ENCODE measurements around the gene RNF39.

RNF39 gene

GRCh38 chr6:30066577-30067459 is 8.8 kb downstream of the RNF39 start, which contains the start of gene PPP1R11:
Gene PPP1R11, plus strand, starts transcription at chr6:30067198. Its CDS starts 213 bp downstream, at chr6:30067411.
- TF ChIP-seq ELF4 (IDR thresholded peaks at IDR 0.05): peak; percentile 80
- TF ChIP-seq TARDBP (IDR thresholded peaks at IDR 0.05): no peak
- no peak for TF ChIP-seq BHLHE40 (IDR thresholded peaks at IDR 0.05; ENCODE audit: borderline replicate concordance)
- no peak for TF ChIP-seq FOXK2 (IDR thresholded peaks at IDR 0.05)
- TF ChIP-seq SUZ12 (IDR thresholded peaks at IDR 0.05): no peak
- no peak for TF ChIP-seq FOXM1 (IDR thresholded peaks at IDR 0.05; ENCODE audit: borderline replicate concordance)
- TF ChIP-seq CTBP1 (IDR thresholded peaks at IDR 0.05; ENCODE audit: borderline replicate concordance): 0 out of 2 replicates have a peak, but pooled peaks have one; percentile 11
- no peak for TF ChIP-seq NFRKB (IDR thresholded peaks at IDR 0.05)
- TF ChIP-seq HDGF (IDR thresholded peaks at IDR 0.05; ENCODE audit: borderline replicate concordance): 0 out of 2 replicates have a peak, but pooled peaks have one; percentile 53
- TF ChIP-seq LEF1 (IDR thresholded peaks at IDR 0.05; ENCODE audit: borderline replicate concordance): no peak
- TF ChIP-seq FOXA1 (IDR thresholded peaks at IDR 0.05): no peak
- TF ChIP-seq L3MBTL2 (conservative IDR thresholded peaks at IDR 0.05): peak; percentile 40
- TF ChIP-seq, protein P1, sequence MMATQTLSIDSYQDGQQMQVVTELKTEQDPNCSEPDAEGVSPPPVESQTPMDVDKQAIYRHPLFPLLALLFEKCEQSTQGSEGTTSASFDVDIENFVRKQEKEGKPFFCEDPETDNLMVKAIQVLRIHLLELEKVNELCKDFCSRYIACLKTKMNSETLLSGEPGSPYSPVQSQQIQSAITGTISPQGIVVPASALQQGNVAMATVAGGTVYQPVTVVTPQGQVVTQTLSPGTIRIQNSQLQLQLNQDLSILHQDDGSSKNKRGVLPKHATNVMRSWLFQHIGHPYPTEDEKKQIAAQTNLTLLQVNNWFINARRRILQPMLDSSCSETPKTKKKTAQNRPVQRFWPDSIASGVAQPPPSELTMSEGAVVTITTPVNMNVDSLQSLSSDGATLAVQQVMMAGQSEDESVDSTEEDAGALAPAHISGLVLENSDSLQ (IDR thresholded peaks at IDR 0.05): peak; percentile 78
- no peak for TF ChIP-seq SP1 (IDR thresholded peaks at IDR 0.05)
- peak; percentile 91 for DNase-seq (ENCODE audit: extremely low spot score)
- ChIA-PET POLR2A (interaction anchor here (0.6 to 2.4 kb wide), 9 partner anchors 12 to 434 kb away, joined by 3 to 11 read pairs (median 3); partner anchors contain the start of genes GABBR1 and TRIM26), CTCF (interaction anchor here (0.6 to 1.4 kb wide), 3 partner anchors 30 to 413 kb away, joined by 3 to 4 read pairs (median 4); no protein-coding TSS in a partner anchor)

DNA sequence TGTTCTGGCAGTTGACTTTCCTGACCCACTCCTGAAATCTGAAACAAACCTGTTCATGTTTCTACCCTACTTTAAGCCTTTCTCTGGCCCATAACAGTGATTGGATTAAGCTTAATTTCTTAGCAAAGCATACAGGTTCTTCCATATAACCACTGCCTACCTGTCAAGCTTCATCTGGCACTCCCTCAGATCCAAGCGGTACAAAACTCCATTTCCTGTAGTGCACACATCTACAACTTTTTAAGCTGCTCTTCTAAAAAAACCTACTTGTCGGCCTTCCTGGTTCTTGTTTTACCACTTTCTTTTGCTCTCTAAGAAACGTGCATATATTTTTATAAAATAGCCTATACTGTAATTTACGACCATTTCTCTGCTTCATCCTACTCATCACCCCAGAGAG is 9.5 kb downstream of the RNF39 start:
- CTCF ChIA-PET: interaction anchor here (0.6 to 1.4 kb wide), 3 partner anchors 29 to 413 kb away, joined by 3 to 4 read pairs (median 4); no protein-coding TSS in a partner anchor
- DNase-seq (ENCODE audit: extremely low spot score): no peak

DNA sequence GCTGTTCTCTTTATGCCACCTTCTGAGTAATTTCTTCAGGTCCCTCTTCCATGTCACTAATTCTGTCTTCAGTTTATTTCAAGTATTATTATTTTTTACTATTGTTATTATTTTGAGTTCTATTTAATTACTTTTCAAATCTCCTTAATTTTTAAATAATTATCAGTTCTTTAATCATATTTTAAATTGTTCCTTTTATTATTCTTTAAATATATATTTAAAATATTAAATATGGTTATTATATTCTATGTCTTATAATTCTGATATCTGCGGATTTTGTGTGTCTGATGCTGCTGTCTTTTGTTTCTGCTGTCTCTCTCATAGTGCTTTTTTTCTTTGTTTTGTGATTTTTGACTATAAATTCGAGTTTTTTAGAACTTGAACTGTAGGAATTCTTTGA is 12.3 kb downstream of the RNF39 start:
- CTCF ChIA-PET: no interaction called here
- POLR2A ChIA-PET: interaction anchor here (1.0 kb wide), 1 partner anchor 68 kb away, joined by 3 read pairs; no protein-coding TSS in a partner anchor
- DNase-seq (ENCODE audit: extremely low spot score): no peak
- TF ChIP-seq ELF4 (IDR thresholded peaks at IDR 0.05): no peak
- TF ChIP-seq ARNT (IDR thresholded peaks at IDR 0.05): no peak
- no peak for TF ChIP-seq SP1 (IDR thresholded peaks at IDR 0.05)
- no peak for TF ChIP-seq SUZ12 (IDR thresholded peaks at IDR 0.05)
- no peak for TF ChIP-seq LEF1 (IDR thresholded peaks at IDR 0.05; ENCODE audit: borderline replicate concordance)
- no peak for TF ChIP-seq TARDBP (IDR thresholded peaks at IDR 0.05)

More for the DNA sequence above, 9.5 kb downstream of the RNF39 start:
- POLR2A ChIA-PET: interaction anchor here (0.9 to 2.4 kb wide), 5 partner anchors 11 to 433 kb away, joined by 3 to 11 read pairs (median 3); partner anchors contain the start of genes GABBR1 and TRIM26
- no peak for TF ChIP-seq HDGF (IDR thresholded peaks at IDR 0.05; ENCODE audit: borderline replicate concordance)
- TF ChIP-seq LEF1 (IDR thresholded peaks at IDR 0.05; ENCODE audit: borderline replicate concordance): no peak
- no peak for TF ChIP-seq L3MBTL2 (conservative IDR thresholded peaks at IDR 0.05)
- TF ChIP-seq SUZ12 (IDR thresholded peaks at IDR 0.05): no peak
- TF ChIP-seq FOXM1 (IDR thresholded peaks at IDR 0.05; ENCODE audit: borderline replicate concordance): no peak
- TF ChIP-seq CTBP1 (IDR thresholded peaks at IDR 0.05; ENCODE audit: borderline replicate concordance): no peak
- TF ChIP-seq NFRKB (IDR thresholded peaks at IDR 0.05): no peak
- TF ChIP-seq SP1 (IDR thresholded peaks at IDR 0.05): no peak
- no peak for TF ChIP-seq ELF4 (IDR thresholded peaks at IDR 0.05)
- no peak for TF ChIP-seq TARDBP (IDR thresholded peaks at IDR 0.05)
- no peak for TF ChIP-seq FOXA1 (IDR thresholded peaks at IDR 0.05)
- TF ChIP-seq FOXK2 (IDR thresholded peaks at IDR 0.05): no peak
- TF ChIP-seq BHLHE40 (IDR thresholded peaks at IDR 0.05; ENCODE audit: borderline replicate concordance): no peak
- no peak for TF ChIP-seq ZNF384 (IDR thresholded peaks at IDR 0.05)
- TF ChIP-seq ARNT (IDR thresholded peaks at IDR 0.05): no peak
- TF ChIP-seq, protein P1 (IDR thresholded peaks at IDR 0.05): no peak

DNA sequence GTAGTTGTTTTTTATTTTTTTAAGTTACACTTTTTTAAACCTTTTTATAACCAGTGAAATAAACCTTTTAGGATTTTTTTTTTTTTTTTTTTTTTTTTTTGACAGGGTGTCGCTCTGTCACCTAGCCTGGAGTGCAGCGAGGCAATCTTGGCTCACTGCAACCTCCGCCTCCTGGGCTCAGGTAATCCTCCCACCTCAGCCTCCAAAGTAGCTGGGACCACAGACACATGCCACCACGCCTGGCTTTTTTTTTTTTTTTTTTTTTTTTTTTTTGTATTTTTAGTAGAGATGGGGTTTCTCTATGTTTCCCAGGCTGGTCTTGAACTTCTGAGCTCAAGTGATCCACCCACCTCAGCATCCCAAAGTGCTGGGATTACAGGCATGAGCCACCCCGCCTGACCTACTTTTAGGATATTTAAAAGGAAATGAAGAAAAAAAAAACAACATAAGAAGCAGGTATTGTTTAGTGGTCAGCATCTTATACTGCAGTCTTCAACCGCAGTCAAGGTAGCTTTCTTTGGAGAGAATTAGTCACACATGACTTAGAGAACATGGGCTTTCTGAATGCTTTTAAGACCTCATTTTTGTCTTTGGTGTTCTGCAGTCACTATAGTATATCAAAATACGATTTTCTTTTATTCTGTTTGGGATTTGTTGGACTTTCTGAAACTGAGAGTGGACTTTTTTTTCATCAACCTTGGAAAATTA is 12.9 kb downstream of the RNF39 start:
- no peak for DNase-seq (ENCODE audit: extremely low spot score)
- no peak for TF ChIP-seq FOXA1 (IDR thresholded peaks at IDR 0.05)
- no peak for TF ChIP-seq ZNF384 (IDR thresholded peaks at IDR 0.05)
- no peak for TF ChIP-seq TARDBP (IDR thresholded peaks at IDR 0.05)
- no peak for TF ChIP-seq CTBP1 (IDR thresholded peaks at IDR 0.05; ENCODE audit: borderline replicate concordance)
- no peak for TF ChIP-seq LEF1 (IDR thresholded peaks at IDR 0.05; ENCODE audit: borderline replicate concordance)
- TF ChIP-seq HDGF (IDR thresholded peaks at IDR 0.05; ENCODE audit: borderline replicate concordance): no peak
- TF ChIP-seq ELF4 (IDR thresholded peaks at IDR 0.05): no peak
- no peak for TF ChIP-seq FOXM1 (IDR thresholded peaks at IDR 0.05; ENCODE audit: borderline replicate concordance)
- ChIA-PET CTCF (interaction anchor here (0.6 kb wide), 2 partner anchors 113 to 118 kb away, joined by 4 to 6 read pairs; no protein-coding TSS in a partner anchor), POLR2A (interaction anchor here (1.0 to 2.2 kb wide), 6 partner anchors 10 to 68 kb away, joined by 3 to 20 read pairs (median 12); no protein-coding TSS in a partner anchor)

DNA sequence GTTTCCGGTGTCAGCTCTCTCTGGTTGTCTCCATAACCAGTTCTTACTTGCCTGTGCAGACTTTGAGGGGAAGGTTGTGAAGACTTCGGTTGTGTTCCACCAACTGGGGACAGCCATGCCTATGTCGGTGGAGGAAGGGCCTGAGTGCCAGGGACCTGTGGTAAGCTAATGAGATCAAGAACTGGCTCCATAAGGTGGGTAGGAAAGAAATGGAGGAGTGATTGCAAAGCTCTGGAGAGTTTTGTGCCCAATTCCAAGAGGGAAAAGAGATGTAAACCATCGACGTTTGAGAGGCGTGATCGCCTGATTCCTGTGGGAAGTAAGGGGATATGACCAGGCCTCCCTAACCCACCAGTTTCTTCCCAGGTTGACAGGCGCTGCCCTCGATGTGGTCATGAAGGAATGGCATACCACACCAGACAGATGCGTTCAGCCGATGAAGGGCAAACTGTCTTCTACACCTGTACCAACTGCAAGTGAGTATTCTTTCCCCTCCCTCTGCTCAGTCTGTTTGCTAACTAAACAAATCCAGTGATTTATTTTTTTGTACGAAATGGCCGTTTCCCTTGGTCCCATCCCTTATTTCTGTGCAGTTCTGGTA is 13.6 kb downstream of the RNF39 start:
- no peak for DNase-seq (ENCODE audit: extremely low spot score)
- no peak for TF ChIP-seq SP1 (IDR thresholded peaks at IDR 0.05)
- no peak for TF ChIP-seq L3MBTL2 (conservative IDR thresholded peaks at IDR 0.05)
- TF ChIP-seq, protein P1 (IDR thresholded peaks at IDR 0.05): no peak
- no peak for TF ChIP-seq FOXM1 (IDR thresholded peaks at IDR 0.05; ENCODE audit: borderline replicate concordance)
- TF ChIP-seq ARNT (IDR thresholded peaks at IDR 0.05): no peak
- TF ChIP-seq CTBP1 (IDR thresholded peaks at IDR 0.05; ENCODE audit: borderline replicate concordance): no peak
- no peak for TF ChIP-seq NFRKB (IDR thresholded peaks at IDR 0.05)
- no peak for TF ChIP-seq ZNF384 (IDR thresholded peaks at IDR 0.05)
- TF ChIP-seq HDGF (IDR thresholded peaks at IDR 0.05; ENCODE audit: borderline replicate concordance): no peak
- TF ChIP-seq TARDBP (IDR thresholded peaks at IDR 0.05): no peak
- TF ChIP-seq LEF1 (IDR thresholded peaks at IDR 0.05; ENCODE audit: borderline replicate concordance): no peak
- TF ChIP-seq SUZ12 (IDR thresholded peaks at IDR 0.05): no peak
- CTCF ChIA-PET: interaction anchor here (0.6 to 1.2 kb wide), 3 partner anchors 70 to 119 kb away, joined by 3 to 6 read pairs (median 4); no protein-coding TSS in a partner anchor
- POLR2A ChIA-PET: interaction anchor here (1.3 to 2.7 kb wide), 9 partner anchors 8 to 151 kb away, joined by 3 to 20 read pairs (median 10); partner anchors contain the start of gene TRIM26
